NT2/D1 (cell line): ENCODE results near the gene RBM12.
"Not testable (repeated sequence)": the region's sequence is repeated elsewhere in the genome, so short reads cannot be mapped to it uniquely, and the experiment has no call there.

Experiments used
- SUZ12 ChIP-seq: IDR thresholded peaks from 2 replicates; pipeline ENCODE4 v1.6.1; 2011; ENCODE audit not compliant: insufficient read length, insufficient read depth; ENCODE audit errors: extremely low read depth
- ZNF274 ChIP-seq: IDR thresholded peaks from 2 replicates; pipeline ENCODE4 v1.6.1; 2011; ENCODE audit warnings: mild to moderate bottlenecking, low read depth, low read length

DNA sequence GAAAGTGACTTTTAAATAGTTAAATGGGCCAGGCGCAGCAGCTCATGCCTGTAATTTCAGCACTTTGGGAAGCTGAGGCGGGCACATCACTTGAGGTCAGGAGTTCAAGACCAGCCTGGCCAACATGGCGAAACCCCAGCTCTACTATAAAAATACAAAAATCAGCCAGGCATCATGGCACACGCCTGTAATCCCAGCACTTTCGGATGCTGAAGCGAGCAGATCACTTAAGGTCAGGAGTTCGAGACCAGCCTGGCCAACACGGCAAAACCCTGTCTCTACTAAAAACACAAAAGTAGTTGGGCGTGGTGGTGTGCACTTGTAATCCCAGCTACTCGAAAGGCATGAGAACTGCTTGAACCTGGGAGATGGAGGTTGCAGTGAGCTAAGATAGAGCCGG lies 41.2 kb upstream of the RBM12 start:
- TF ChIP-seq ZNF274, SUZ12: not testable (repeated sequence)
